ENCODE data around the gene PRKCE. TPM values are rescaled to one million over a fixed set of nuclear protein-coding genes. Genes with fewer than 3 reads are reported as not detected.
A peak's percentile ranks its signal among the peaks of the same experiment; 100 is the strongest.

The PRKCE gene
- total and polyA plus RNA-seq, 4 donors = 2.5 to 38.6 (median 5.8) TPM

DNA sequence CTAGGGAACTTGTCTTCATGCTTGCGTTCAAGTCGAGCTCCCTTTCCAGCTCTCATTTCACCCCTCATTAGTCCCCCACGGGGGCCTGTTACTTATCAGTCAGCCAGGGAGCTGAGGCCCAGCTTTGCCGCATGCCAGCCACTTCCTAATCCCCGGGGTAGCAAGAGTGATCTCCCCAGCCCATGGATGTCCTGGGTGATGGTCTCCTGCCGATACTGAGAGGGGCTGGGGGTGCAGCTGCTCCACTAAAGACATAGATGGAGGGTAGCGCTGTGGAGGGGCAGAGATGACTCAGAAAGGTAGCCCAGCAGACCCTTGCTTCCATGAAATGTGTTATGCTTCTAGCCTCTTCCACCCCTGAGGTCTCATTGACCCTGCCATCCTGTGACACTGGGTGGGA lies 331.7 kb downstream of the PRKCE start:
- no peak overlapping the region for H3K4me3 ChIP-seq (ENCODE audit: low read depth in 1 of 3, low read length in 3 of 3)
- 96% methylated on average over 7 of the region's 7 CpGs for WGBS
- no peak for TF ChIP-seq RXRA (IDR thresholded peaks at IDR 0.05)
- TF ChIP-seq HNF4A (conservative IDR thresholded peaks at IDR 0.05) = no peak
- TF ChIP-seq YY1 (IDR thresholded peaks at IDR 0.05) = no peak
- H3K9ac ChIP-seq (ENCODE audit: low read depth in 1 of 2, low read length in 2 of 2) = no peak overlapping the region
- H3K36me3 ChIP-seq (ENCODE audit: control insufficient read depth in 4 of 4, insufficient read depth in 3 of 4, low read depth in 1 of 4, low read length in 3 of 4) = no peaks in the 10 kb centered on the region
- no peaks in the 10 kb centered on the region for H3K27me3 ChIP-seq (ENCODE audit: control insufficient read depth in 4 of 4, insufficient read depth in 4 of 4, low read length in 3 of 4)
- no peaks in the 10 kb centered on the region for H3K9me3 ChIP-seq (ENCODE audit: control insufficient read depth in 4 of 4, low read length in 3 of 4)
- H3K4me1 ChIP-seq (ENCODE audit: control insufficient read depth in 4 of 4, insufficient read depth in 4 of 4, low read length in 3 of 4) = peaks cover 0 to 4% (median 1%) of the 10 kb centered on the region in 4 donors
- H3K27ac ChIP-seq (ENCODE audit: low read depth in 1 of 2, low read length in 2 of 2) = no peak overlapping the region
- peak; percentile 6 for DNase-seq (ENCODE audit: low spot score)

DNA sequence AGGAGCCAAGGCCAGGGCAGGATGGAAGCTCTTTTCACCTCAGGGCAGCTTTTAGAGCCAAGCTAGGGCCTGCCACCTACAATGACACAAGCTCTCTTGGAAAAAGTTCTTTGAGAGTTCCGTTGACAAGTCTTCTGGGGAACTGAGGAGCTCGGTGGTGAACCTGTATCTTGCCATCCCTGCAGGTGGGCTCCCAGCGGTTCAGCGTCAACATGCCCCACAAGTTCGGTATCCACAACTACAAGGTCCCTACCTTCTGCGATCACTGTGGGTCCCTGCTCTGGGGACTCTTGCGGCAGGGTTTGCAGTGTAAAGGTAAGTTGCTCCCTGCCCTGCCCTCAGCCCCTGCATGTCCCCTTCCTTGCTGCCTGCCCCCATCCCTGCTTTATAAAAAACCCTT lies 332.9 kb downstream of the PRKCE start:
- Histone ChIP-seq H3K27me3 (ENCODE audit: control insufficient read depth in 4 of 4, insufficient read depth in 4 of 4, low read length in 3 of 4) (no peaks in the 10 kb centered on the region), H3K4me3 (ENCODE audit: low read depth in 1 of 3, low read length in 3 of 3) (no peak overlapping the region), H3K27ac (ENCODE audit: low read depth in 1 of 2, low read length in 2 of 2) (no peak overlapping the region), H3K4me1 (ENCODE audit: control insufficient read depth in 4 of 4, insufficient read depth in 4 of 4, low read length in 3 of 4) (peaks cover 0 to 14% (median 12%) of the 10 kb centered on the region in 4 donors), H3K36me3 (ENCODE audit: control insufficient read depth in 4 of 4, insufficient read depth in 3 of 4, low read depth in 1 of 4, low read length in 3 of 4) (no peaks in the 10 kb centered on the region), H3K9me3 (ENCODE audit: control insufficient read depth in 4 of 4, low read length in 3 of 4) (no peaks in the 10 kb centered on the region), H3K9ac (ENCODE audit: low read depth in 1 of 2, low read length in 2 of 2) (no peak overlapping the region)
- 99% methylated on average over 7 of the region's 7 CpGs for WGBS
- TF ChIP-seq HNF4A (conservative IDR thresholded peaks at IDR 0.05) (no peak), RXRA (IDR thresholded peaks at IDR 0.05) (no peak), NR2F2 (IDR thresholded peaks at IDR 0.05) (no peak), FOXA2 (IDR thresholded peaks at IDR 0.05) (no peak), HNF4G (IDR thresholded peaks at IDR 0.05) (no peak), SP1 (IDR thresholded peaks at IDR 0.05) (no peak), RAD21 (IDR thresholded peaks at IDR 0.05) (no peak)
- TF ChIP-seq, protein P1, sequence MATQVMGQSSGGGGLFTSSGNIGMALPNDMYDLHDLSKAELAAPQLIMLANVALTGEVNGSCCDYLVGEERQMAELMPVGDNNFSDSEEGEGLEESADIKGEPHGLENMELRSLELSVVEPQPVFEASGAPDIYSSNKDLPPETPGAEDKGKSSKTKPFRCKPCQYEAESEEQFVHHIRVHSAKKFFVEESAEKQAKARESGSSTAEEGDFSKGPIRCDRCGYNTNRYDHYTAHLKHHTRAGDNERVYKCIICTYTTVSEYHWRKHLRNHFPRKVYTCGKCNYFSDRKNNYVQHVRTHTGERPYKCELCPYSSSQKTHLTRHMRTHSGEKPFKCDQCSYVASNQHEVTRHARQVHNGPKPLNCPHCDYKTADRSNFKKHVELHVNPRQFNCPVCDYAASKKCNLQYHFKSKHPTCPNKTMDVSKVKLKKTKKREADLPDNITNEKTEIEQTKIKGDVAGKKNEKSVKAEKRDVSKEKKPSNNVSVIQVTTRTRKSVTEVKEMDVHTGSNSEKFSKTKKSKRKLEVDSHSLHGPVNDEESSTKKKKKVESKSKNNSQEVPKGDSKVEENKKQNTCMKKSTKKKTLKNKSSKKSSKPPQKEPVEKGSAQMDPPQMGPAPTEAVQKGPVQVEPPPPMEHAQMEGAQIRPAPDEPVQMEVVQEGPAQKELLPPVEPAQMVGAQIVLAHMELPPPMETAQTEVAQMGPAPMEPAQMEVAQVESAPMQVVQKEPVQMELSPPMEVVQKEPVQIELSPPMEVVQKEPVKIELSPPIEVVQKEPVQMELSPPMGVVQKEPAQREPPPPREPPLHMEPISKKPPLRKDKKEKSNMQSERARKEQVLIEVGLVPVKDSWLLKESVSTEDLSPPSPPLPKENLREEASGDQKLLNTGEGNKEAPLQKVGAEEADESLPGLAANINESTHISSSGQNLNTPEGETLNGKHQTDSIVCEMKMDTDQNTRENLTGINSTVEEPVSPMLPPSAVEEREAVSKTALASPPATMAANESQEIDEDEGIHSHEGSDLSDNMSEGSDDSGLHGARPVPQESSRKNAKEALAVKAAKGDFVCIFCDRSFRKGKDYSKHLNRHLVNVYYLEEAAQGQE (IDR thresholded peaks at IDR 0.05) = no peak
- TF ChIP-seq, protein P2, sequence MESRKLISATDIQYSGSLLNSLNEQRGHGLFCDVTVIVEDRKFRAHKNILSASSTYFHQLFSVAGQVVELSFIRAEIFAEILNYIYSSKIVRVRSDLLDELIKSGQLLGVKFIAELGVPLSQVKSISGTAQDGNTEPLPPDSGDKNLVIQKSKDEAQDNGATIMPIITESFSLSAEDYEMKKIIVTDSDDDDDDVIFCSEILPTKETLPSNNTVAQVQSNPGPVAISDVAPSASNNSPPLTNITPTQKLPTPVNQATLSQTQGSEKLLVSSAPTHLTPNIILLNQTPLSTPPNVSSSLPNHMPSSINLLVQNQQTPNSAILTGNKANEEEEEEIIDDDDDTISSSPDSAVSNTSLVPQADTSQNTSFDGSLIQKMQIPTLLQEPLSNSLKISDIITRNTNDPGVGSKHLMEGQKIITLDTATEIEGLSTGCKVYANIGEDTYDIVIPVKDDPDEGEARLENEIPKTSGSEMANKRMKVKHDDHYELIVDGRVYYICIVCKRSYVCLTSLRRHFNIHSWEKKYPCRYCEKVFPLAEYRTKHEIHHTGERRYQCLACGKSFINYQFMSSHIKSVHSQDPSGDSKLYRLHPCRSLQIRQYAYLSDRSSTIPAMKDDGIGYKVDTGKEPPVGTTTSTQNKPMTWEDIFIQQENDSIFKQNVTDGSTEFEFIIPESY (IDR thresholded peaks at IDR 0.05) = no peak
- peak; percentile 17 for DNase-seq (ENCODE audit: low spot score)

DNA sequence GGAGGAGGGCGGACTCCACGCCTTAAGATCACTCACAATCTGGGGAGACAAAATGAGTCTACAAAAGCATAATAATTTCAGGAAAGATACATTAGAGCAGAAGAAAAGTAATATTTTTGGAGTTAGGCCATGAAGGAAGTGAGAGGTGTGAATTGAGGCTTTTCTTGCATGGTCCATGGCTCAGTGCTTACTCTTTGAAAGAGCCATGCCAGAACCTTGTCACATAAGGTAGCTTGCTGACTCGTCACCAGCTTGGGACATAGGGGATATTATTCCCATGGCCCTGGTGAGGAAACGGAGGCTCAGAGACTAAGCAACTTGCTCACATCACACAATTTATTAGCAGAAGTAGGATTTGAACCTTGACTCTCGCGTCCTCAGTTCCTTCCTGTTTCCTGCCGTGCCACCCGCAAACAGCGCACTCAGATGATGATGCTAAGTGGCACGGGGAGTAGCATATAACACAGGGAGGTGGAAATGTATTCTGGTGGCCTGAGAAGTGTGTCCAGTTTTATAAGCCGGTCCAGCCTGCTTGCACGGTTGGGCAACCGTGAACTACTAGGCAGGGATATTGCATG lies 333.5 kb downstream of the PRKCE start:
- H3K36me3 ChIP-seq (ENCODE audit: control insufficient read depth in 4 of 4, insufficient read depth in 3 of 4, low read depth in 1 of 4, low read length in 3 of 4) = no peaks in the 10 kb centered on the region
- peak; percentile 6 for DNase-seq (ENCODE audit: low spot score)
- TF ChIP-seq TAF1 (conservative IDR thresholded peaks at IDR 0.05) = no peak
- TF ChIP-seq JUND (IDR thresholded peaks at IDR 0.05) = no peak
- no peak for TF ChIP-seq RXRA (IDR thresholded peaks at IDR 0.05)
- no peak for TF ChIP-seq GABPA (IDR thresholded peaks at IDR 0.05 in 1 of 2, conservative IDR thresholded peaks at IDR 0.05 in 1 of 2)
- no peak for TF ChIP-seq NR2F2 (IDR thresholded peaks at IDR 0.05)
- no peak for TF ChIP-seq RAD21 (IDR thresholded peaks at IDR 0.05)
- no peak for TF ChIP-seq SP1 (IDR thresholded peaks at IDR 0.05)
- TF ChIP-seq, protein P3, sequence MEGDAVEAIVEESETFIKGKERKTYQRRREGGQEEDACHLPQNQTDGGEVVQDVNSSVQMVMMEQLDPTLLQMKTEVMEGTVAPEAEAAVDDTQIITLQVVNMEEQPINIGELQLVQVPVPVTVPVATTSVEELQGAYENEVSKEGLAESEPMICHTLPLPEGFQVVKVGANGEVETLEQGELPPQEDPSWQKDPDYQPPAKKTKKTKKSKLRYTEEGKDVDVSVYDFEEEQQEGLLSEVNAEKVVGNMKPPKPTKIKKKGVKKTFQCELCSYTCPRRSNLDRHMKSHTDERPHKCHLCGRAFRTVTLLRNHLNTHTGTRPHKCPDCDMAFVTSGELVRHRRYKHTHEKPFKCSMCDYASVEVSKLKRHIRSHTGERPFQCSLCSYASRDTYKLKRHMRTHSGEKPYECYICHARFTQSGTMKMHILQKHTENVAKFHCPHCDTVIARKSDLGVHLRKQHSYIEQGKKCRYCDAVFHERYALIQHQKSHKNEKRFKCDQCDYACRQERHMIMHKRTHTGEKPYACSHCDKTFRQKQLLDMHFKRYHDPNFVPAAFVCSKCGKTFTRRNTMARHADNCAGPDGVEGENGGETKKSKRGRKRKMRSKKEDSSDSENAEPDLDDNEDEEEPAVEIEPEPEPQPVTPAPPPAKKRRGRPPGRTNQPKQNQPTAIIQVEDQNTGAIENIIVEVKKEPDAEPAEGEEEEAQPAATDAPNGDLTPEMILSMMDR (IDR thresholded peaks at IDR 0.05; ENCODE audit: low read depth, low read length, missing input control) = no peak
- TF ChIP-seq, protein P4, sequence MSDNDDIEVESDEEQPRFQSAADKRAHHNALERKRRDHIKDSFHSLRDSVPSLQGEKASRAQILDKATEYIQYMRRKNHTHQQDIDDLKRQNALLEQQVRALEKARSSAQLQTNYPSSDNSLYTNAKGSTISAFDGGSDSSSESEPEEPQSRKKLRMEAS (IDR thresholded peaks at IDR 0.05) = no peak
- TF ChIP-seq, protein P1 (IDR thresholded peaks at IDR 0.05) = no peak

More for the DNA sequence above, 333.5 kb downstream of the PRKCE start:
- H3K27me3 ChIP-seq (ENCODE audit: control insufficient read depth in 4 of 4, insufficient read depth in 4 of 4, low read length in 3 of 4) = no peaks in the 10 kb centered on the region
- H3K9me3 ChIP-seq (ENCODE audit: control insufficient read depth in 4 of 4, low read length in 3 of 4) = no peaks in the 10 kb centered on the region
- no peak overlapping the region for H3K4me3 ChIP-seq (ENCODE audit: low read depth in 1 of 3, low read length in 3 of 3)
- H3K9ac ChIP-seq (ENCODE audit: low read depth in 1 of 2, low read length in 2 of 2) = no peak overlapping the region
- 85% methylated on average over 13 of the region's 13 CpGs for WGBS
- peaks cover 0 to 16% (median 14%) of the 10 kb centered on the region in 4 donors for H3K4me1 ChIP-seq (ENCODE audit: control insufficient read depth in 4 of 4, insufficient read depth in 4 of 4, low read length in 3 of 4)
- H3K27ac ChIP-seq (ENCODE audit: low read depth in 1 of 2, low read length in 2 of 2) = no peak overlapping the region

Data from liver (tissue), 9 donors.